Ishikawa (cell line): Measurements from ENCODE around the gene CST6.

ENCODE experiments used
- CEBPB ChIP-seq: IDR thresholded peaks from 2 replicates; pipeline ENCODE4 v1.6.1; 2012
- CREB1 ChIP-seq: IDR thresholded peaks from 2 replicates; pipeline ENCODE4 v1.6.1; 2012; ENCODE audit warnings: low read depth
- EGR1 ChIP-seq: IDR thresholded peaks from 2 replicates; pipeline ENCODE4 v1.6.1; 2012
- EP300 ChIP-seq: IDR thresholded peaks from 2 replicates; pipeline ENCODE4 v1.6.1; 2012; ENCODE audit warnings: borderline replicate concordance
- FOXM1 ChIP-seq: IDR thresholded peaks from 2 replicates; pipeline ENCODE4 v1.6.1; 2012; ENCODE audit warnings: low read depth, borderline replicate concordance
- NFIC ChIP-seq: IDR thresholded peaks from 2 replicates; pipeline ENCODE4 v1.6.1; 2012
- RAD21 ChIP-seq: IDR thresholded peaks from 2 replicates; pipeline ENCODE4 v1.6.1; 2012; ENCODE audit warnings: low read depth
- TAF1 ChIP-seq: IDR thresholded peaks from 2 replicates; pipeline ENCODE4 v1.6.1; 2012; ENCODE audit warnings: low read depth, mild to moderate bottlenecking
- TCF12 ChIP-seq: IDR thresholded peaks from 2 replicates; pipeline ENCODE4 v1.6.1; 2012; ENCODE audit warnings: low read depth
- TEAD4 ChIP-seq: IDR thresholded peaks from 2 replicates; pipeline ENCODE4 v1.6.1; 2012
- YY1 ChIP-seq: IDR thresholded peaks from 2 replicates; pipeline ENCODE4 v1.6.1; 2012; ENCODE audit warnings: low read depth
- ZBTB7A ChIP-seq: IDR thresholded peaks from 2 replicates; pipeline ENCODE4 v1.6.1; 2012; ENCODE audit warnings: low read depth
- TF ChIP-seq, protein P1 (sequence below): IDR thresholded peaks from 2 replicates; pipeline ENCODE4 v1.6.1; 2012; ENCODE audit warnings: low read depth, mild to moderate bottlenecking
- TF ChIP-seq, protein P2 (sequence below): IDR thresholded peaks from 2 replicates; pipeline ENCODE4 v1.6.1; 2012
- TF ChIP-seq, protein P3 (sequence below): IDR thresholded peaks from 2 replicates; pipeline ENCODE4 v1.6.1; 2012

Gene CST6

DNA sequence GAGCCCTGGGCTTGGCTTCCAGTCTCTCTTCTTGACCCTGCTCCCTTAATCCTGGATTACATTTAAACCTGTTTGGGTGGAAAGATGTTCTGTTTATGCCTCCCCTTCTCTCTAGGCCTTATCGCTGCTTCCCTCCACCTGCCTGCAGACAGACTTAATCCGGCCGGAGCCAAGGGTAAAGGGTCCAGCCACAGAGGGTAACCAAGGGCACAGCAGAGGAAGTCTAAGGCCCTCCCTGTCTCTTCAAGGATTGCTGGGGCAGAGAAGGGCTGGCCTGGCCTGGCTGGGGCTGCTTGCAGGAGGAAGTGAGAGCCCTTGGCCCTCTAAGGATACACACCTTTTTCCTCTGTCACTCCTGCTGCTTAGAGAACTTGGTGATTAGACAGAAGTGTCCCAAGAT lies 35.1 kb downstream of the CST6 start:
- TF ChIP-seq, protein P1, sequence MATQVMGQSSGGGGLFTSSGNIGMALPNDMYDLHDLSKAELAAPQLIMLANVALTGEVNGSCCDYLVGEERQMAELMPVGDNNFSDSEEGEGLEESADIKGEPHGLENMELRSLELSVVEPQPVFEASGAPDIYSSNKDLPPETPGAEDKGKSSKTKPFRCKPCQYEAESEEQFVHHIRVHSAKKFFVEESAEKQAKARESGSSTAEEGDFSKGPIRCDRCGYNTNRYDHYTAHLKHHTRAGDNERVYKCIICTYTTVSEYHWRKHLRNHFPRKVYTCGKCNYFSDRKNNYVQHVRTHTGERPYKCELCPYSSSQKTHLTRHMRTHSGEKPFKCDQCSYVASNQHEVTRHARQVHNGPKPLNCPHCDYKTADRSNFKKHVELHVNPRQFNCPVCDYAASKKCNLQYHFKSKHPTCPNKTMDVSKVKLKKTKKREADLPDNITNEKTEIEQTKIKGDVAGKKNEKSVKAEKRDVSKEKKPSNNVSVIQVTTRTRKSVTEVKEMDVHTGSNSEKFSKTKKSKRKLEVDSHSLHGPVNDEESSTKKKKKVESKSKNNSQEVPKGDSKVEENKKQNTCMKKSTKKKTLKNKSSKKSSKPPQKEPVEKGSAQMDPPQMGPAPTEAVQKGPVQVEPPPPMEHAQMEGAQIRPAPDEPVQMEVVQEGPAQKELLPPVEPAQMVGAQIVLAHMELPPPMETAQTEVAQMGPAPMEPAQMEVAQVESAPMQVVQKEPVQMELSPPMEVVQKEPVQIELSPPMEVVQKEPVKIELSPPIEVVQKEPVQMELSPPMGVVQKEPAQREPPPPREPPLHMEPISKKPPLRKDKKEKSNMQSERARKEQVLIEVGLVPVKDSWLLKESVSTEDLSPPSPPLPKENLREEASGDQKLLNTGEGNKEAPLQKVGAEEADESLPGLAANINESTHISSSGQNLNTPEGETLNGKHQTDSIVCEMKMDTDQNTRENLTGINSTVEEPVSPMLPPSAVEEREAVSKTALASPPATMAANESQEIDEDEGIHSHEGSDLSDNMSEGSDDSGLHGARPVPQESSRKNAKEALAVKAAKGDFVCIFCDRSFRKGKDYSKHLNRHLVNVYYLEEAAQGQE = no peak
- TF ChIP-seq RAD21 = no peak
- TF ChIP-seq YY1 = no peak
- no peak for TF ChIP-seq TEAD4

DNA sequence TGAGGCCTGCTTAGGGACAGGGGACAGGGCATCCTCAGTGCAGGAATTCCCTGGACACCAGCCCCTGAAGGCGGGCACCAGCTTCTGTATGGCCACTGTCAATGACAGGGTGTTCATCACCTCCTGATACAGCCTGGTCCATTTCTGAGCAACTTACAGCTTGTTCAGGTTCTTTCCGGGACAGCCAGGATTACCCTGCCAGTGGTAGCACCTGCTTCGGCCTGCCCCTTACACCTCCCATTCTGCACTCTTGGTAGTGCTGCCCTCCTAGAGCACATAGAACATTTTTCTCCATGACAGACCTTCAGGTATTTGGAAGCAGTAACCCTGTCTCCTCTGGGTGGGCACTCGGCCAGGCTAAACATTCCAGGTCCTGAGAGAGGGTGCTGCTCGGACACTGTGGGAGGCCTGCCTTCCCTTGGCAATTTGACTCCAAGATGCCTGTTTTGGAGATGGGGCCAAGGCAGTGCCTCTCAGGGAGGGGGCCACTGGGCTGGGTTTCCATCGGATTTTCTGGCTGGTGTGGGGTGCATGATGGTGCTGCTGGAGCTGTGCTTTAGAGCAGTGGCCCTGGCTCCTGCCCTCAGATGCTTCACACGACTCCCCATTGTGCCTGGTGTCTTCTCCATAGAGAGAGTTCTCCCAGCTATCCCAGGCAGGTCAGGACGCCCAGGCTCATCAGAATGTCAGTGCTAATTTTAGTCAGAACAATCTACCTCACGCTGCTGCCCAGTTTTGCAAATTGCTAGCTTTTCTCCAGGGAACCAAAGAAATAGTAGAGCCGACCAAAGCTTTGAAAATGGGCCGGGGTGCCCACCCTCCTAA lies 35.9 kb downstream of the CST6 start:
- TF ChIP-seq RAD21 = no peak
- no peak for TF ChIP-seq CEBPB
- TF ChIP-seq YY1 = peak; percentile 5; the same call in 1 of the 2 replicates
- TF ChIP-seq ZBTB7A = no peak
- peak; percentile 94 for TF ChIP-seq TEAD4
- TF ChIP-seq, protein P2, sequence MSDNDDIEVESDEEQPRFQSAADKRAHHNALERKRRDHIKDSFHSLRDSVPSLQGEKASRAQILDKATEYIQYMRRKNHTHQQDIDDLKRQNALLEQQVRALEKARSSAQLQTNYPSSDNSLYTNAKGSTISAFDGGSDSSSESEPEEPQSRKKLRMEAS = no peak
- no peak for TF ChIP-seq CREB1
- TF ChIP-seq TAF1 = no peak
- TF ChIP-seq, protein P3, sequence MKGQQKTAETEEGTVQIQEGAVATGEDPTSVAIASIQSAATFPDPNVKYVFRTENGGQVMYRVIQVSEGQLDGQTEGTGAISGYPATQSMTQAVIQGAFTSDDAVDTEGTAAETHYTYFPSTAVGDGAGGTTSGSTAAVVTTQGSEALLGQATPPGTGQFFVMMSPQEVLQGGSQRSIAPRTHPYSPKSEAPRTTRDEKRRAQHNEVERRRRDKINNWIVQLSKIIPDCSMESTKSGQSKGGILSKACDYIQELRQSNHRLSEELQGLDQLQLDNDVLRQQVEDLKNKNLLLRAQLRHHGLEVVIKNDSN = no peak
- TF ChIP-seq TCF12 = peak; percentile 71
- TF ChIP-seq EGR1 = no peak
- TF ChIP-seq EP300 = peak; percentile 82; the same call in 1 of the 2 replicates
- TF ChIP-seq FOXM1 = no peak
- TF ChIP-seq NFIC = peak; percentile 94
- TF ChIP-seq, protein P1 = no peak

DNA sequence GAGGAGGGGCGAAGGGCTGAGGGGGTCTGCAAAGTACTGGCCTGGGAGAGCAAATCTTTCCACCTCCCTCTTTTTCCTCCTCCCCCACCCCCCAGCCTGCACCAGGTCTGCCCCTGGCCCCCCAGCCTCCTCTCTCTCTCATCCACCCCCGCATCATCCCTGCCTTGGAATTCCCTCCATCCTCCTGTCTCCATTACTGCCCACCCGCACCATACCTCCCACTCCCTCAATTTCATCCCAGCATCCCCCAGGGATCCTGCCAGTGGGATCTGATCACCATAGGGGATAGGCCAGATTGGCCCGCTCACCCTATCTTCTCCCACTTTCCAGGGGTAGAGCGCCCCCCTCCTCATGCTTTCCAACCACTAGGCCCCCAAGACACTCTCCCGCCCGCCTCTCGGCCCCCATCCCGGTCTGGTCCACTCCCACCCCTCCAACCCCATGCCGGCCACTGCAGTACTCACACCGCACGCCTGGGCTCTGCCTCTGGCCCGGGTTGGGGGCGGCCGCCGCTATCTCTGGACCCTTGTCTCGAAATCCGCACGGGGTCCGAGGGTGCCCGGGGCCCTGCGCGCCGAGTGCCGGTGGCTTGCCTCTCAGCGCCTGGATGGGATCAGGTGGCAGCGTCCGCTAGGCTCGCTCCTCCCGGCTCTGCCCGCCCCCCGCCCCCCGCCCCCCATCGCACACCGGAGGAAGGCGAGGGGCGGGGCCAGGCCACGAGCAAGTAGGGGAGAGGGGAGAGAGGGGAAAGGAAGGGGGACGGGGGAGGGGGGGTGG lies 36.9 kb downstream of the CST6 start, which contains the start of gene GAL3ST3:
TSS of gene GAL3ST3 (minus strand) at position 615 of the 777 bp plus-strand sequence. CDS start 3,746 bp downstream, outside the sequence.
- TF ChIP-seq EP300 = no peak

DNA sequence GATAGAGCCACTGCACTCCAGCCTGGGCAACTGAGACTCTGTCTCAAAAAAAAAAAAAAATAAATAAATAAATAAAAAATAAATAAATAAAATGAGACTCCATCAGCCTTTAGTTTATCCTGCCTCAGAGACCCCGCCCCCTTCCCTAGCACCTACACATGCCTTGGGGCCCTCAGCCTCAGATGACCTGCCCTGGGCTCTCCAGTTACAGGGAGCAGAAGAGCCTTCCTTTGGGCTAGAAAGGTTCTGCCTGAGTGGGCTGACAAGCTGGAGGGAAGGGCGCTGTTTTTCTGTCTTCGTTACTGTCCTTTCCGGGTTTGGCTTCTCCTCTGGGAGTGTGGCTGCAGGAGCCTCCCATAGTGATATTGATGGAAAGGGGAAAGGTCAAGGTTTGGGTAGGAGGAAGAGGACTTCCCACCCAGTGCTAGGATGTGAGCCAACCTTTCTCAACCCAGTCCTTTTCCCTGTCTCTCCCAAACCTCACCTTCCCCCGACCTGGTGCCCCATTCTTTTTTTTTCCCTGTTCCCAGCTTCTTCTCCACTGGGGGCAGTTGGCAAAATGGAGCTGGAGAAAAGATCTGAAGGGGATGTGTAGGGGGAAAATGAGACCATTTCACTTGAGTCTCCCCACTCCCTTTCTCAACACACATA lies 38.9 kb downstream of the CST6 start:
- TF ChIP-seq, protein P3 = no peak
- no peak for TF ChIP-seq TCF12
- no peak for TF ChIP-seq CEBPB
- TF ChIP-seq TAF1 = no peak
- no peak for TF ChIP-seq RAD21
- no peak for TF ChIP-seq NFIC
- TF ChIP-seq, protein P2 = no peak
- no peak for TF ChIP-seq FOXM1
- TF ChIP-seq EP300 = no peak
- no peak for TF ChIP-seq TEAD4
- no peak for TF ChIP-seq YY1
- TF ChIP-seq, protein P1 = no peak
